ENCODE results near the gene OGFOD2. TPM values are rescaled to one million over a fixed set of nuclear protein-coding genes. Genes with fewer than 3 reads are reported as not detected.

OGFOD2 gene
- total RNA-seq, 1 donor from 2014 or later: 8.8 TPM

DNA sequence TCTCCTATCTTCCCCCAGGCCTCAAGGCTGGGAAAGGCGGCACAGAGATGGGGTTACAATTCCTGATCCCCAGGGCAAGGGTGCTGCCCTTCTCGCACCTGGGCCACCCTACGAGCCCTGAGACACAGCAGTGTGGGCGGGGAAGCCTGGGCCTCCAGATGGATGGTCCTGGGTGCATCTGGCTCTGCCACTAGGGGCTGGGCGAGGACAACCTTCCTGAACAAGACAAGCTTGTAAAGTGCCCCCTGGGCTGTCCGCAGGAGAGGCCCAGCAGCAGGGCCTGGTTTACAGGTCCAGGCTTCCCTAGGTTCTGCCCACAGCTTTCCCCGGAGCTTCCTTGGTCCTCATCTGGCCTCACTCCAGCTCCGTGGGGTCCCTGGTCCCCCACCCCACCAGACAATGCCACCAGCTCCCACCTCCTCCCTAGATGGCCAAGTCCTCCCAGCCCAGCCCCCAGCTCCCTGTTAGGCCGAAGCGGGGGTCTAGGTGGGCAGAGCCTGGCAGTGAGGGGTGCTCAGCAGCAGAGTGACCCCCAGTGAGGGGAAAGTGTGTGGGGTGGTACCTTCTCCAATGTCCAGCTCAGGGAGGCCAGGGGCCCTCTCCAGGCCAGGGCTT, 14.3 kb downstream of the OGFOD2 start:
- no peak for DNase-seq

DNA sequence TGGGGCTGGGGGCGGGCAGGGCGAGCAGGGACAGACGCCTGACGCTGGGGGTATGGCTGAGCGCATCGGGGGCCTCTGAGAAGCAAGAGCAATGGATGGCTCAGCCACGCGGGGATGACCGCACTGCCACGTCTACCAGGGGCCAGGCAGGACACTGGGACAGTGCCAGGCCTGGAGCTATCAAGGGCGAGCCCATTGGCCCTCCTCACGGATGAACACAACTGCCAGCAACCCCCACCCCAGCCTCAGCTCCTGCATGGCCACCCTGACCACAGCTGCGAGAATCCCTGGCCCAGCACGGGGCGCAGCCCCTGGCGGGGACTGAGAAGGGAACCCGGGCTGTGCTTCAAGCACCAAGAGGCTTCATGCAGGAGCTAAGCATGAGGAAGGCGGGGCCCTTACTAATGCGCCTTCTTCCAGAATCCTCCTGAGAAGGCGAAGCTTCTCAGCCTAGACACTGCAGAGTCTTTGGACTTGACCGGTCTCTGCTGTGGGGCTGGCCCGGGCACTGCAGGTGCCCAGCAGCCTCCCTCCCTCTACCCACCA, 14.9 kb downstream of the OGFOD2 start:
- no peak for DNase-seq

DNA sequence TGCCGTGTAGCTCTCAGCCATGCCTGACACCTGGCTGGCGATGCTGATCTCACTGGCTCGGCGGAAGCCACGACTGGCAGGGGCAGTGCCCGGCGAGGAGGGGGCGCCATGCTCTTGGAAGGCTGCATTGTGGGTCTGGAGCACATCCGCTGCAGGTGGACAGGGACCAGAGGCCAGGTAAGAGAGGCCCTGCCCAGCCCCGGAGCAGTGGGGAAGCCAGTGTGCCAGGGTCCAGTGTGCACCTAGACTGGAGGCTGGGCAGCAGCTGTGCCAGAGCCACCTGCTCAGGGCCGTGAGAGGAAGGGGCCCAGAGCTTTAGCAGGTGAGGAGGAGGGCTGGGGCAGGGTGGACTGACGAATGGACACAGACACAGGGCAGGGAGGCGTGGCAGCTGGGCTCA, 15.5 kb downstream of the OGFOD2 start:
- no peak for DNase-seq

DNA sequence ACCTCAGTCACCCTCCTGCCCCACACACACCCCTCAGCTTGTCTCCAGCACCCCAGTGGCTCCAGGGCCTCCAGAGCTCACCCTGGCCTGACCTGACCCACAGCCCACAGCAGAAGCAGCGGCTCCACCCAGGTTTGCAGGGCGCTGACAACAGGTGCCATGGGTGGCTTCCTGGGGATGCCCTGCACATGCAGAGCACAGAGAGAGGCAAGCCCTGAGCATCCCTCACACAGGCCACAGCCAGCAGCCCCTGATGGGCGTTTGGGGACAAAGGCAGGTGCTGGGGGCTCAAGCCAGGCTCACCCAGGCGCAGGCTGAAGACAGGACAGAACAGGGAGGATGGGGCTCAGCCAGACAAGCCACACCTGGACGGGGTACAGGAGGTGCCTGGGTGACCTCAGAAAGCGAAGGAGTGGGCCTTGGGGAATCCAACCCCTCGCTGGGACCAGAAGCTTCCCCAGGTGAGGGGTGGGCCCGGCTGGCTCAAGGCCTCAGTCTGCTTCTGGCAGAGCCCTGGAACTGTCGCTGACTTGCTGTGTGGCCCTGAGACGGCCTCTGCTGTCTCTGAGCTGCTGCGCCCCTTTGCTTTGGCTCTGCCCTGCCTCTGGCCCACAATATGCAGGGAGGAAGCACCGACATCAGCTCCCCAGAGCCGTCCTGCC, 16.0 kb downstream of the OGFOD2 start:
- no peak for DNase-seq

DNA sequence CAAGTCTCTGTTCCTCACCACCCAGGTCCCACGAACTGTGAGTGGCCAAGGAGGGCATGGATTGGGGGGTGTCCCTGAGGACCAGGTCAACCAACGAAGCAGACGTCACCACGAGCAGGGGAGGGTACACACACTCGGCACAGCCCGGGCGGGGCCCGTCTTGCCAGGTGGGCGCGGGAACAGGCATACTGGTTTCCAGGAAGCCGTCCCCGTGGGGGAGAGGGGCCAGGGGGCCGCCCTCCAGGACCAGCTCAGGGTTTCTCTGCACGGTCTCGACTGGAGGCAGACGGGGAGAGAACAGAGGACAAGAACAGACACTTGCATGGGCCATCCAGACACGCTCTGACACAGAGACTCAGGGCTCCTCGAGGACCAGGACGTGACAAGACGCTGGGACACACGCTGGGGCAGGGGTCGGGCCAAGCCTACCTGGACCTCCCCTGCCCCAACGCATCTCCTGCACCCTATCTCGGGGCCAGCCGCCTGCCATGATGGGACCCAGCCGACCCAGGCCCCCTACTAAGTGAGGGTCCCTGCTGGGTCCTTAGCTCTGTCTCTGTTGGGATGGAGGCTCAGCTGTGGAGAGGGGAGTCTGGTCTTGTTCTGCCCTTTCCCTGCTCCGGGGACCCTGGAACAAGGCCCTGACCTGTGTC, 16.7 kb downstream of the OGFOD2 start:
- DNase-seq: no peak

DNA sequence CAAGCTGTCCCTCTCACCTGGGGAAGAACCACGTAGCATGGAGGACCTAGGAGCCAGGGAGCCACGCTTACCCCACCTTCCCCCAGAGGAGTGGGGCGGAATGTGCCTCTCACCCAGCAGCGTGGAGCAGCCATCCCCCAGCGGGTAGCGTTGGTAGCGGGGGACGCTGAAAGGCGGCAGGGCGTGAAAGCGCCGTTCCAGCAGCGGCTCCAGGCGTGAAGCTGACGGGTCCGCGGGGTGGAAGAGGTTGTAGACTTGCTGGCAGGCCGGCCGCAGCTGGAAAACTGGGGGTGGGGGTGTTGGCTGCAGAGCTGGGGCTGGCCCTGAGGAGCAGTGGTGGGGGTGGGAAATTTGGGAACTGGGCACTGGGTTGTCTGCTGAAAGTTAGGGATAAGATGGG, 17.3 kb downstream of the OGFOD2 start:
- DNase-seq: no peak

DNA sequence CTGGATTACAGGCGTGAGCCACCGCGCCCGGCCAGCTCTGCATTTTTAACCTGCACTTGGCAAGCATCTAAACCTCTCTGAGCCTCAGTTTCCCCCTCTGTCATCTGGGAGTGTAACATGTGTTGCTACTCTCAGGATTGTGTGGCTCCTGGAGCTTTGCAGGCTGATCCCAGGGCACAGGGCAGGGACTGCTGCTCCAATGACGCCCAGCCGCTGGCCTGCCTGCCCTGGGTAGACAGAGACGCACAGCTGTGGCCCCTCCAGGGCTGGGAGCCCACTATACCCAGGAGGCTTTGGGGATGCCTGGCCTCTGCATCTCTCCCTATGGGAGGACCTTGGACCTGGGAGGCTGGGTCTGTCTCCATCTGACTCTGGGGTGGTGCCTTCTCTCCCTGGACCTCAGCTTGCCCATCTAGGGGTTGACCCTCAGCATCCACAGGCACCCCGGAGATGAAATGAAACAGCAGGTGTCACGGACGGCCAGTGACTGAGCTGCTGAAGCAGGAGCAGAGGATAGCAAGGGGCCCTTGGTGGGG, 19.2 kb downstream of the OGFOD2 start:
- no peak for DNase-seq

DNA sequence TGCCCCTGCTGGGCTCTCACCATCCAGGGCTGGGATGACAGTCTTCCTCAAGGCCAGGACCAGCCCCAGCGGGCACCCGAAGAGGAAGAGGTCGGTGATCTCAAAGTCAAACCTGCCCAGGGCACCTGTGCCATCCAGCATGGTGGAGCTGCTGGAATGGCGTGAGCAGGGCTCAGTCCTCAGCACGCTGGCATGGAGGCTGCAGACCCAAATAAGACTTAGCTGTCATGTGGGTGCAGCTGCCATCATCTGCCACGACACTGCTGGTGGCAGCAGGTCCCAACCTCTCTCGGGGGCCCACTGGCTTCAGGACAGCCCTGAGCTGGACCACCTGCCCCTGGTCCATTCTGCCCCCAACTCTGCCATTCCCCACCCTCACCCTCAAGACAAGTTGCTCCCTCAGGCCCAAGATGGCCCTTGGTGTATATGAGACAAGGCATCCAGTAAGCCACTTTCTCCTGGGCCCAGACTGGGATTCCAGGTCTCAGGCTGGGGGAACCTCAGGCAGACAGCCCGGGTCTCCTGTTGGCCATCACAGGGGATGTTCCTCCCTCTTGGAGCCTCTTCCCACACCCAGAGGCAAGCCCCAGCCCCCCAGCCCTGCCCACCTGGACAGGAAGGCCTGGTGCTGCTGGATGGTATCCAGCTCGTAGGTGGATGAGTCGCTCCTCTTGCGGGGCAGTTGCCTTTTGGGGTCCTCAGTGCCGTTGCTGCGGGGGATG, 19.9 kb downstream of the OGFOD2 start:
- no peak for DNase-seq

DNA sequence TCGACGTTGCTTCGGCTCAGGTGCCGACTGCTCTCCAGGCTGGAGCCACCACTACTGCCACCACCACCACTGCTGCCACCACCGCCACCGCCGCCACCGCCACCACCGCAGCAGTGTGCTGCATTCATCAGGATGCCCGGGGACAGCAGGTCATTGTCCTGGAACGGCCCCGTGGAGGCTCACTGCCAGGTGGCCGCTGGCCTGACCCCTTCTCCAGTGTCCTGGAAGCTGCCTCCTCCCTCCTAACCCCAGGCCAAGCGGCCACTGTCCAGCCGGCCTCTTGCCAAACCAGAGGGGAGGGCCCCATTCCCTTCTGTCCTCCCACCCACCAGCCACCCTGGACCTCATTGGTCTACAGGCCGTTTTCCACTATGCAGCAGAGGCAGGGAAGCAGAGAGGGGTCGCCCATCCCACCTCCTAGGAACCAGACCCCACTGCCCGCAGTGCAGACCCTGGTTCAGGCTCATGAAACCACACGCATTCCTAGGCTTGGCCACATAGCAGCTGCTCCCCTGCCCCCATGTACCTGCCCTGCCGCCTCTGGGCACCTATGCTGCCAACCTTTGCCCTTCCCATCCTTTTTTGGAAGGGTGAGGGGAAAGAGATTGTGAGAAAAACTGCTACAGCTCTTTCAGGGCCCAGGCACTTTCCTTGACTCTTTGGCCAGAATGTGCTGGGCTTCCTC, 20.6 kb downstream of the OGFOD2 start:
- no peak for DNase-seq

DNA sequence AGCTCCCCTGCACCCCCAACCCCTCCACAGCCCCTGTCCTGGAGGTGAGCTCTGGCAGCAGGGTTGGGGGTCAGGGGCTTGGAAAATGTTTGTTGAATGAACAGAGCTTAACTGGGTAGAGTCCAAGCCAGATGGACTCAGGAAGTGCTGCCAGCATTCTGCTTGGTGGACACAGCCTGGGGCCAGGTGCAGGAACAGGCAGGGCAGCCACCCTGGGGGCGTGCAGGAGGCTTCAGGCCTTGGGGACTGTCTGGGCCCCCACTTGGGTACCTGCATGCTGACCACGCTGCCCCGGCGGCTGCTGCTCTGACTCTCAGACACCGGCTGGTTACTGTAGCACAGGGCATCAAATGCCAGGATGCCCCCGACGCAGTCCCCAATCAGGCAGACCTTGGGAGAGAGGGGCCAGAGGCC, 21.2 kb downstream of the OGFOD2 start:
- no peak for DNase-seq

DNA sequence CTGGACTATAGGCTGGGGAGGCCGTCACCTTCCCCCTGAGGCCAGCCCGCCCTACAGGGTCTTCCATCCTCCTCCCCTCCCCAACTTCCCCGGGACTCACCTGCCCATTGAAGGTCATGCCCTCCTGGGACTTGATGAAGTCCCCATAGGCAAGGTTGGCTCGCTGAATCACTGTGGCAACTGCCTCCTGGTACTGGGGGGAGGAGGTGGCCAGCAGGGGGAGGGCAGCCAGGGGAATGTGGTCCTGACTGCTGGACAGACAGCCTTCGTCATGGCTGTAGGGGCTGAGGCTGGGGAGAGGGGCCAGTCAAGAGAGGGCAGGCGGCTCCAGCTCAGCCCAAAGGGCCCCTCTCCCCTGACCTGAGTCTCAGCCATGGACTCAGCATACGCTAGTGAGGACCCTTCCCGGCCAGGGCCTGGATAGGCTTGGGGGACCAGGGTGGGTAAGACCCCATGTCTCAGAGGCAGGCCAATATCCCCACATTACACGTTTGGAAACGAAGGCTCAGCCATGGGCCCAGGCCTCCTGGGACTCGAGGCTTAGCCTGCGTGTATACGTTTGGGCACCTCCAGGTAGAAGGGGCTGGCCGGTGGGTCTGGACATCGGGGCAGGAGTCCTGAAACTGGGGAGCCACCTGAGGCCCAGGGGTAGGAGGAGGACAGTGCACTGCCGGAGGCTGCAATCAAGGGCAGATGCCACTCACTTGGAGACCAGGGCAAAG, 21.7 kb downstream of the OGFOD2 start:
- DNase-seq: no peak

DNA sequence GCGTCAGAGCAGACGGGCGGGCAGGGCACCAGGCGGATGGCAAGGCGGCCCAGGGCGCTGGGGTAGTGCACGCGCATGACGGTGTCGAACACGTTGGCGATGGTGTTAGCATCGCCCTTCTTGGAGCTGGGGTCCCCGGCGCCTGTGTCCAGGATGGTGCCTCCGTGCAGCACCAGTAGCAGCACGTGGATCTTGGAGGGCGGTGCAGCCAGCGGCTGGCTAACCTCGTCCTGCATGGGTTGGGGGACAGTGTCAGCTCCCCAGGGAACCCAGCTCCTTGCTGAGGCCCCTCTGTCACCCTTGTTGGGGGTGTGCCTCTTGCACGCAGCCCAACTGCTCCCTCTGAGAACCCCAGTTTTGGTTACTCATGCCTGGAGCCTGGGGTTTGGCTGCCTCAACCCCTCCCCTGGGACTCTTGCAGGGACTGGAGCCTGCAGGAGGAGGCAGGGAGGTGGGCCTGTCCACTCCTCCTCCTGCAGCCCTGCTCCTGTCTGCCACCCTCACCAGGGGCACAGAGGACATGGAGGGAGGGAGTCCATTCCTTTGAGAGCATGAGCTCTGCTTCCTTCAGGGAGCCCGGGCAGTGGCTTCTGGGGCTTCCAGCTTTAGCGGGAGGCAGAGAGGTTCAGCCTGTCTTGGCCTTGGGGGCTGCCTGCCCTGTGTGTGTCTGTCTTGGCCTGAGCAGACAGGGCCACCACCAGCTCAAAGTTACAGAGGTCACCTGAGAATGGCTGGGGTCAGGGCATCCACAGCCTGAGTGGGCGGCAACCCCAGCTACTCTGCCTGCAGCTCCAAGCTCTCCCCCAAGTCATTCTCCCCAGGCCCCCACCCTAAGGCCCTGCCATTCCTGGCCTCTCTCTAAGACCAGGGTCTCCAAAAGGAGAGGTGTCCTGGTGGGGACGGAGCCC, 22.6 kb downstream of the OGFOD2 start:
- DNase-seq: no peak

DNA sequence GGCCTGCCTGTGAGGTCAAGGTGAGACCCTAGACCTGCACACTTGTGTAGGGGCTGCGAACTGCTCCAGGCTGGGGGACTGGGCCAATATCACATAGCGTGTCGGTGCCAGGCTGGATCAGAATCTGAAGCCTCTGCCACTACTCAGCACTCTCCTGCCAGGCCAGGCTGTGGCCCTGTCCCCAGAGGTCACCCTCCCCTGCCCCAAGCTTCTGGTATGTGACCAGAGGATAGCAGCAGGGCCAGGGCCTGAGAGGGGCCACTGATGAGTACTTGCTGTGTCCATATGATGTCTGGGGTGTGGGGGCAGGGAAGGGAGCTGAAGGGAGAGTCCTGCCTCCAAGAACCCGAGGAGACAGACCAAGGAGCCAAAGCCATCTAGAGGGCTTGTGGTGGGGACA, 23.3 kb downstream of the OGFOD2 start:
- no peak for DNase-seq

DNA sequence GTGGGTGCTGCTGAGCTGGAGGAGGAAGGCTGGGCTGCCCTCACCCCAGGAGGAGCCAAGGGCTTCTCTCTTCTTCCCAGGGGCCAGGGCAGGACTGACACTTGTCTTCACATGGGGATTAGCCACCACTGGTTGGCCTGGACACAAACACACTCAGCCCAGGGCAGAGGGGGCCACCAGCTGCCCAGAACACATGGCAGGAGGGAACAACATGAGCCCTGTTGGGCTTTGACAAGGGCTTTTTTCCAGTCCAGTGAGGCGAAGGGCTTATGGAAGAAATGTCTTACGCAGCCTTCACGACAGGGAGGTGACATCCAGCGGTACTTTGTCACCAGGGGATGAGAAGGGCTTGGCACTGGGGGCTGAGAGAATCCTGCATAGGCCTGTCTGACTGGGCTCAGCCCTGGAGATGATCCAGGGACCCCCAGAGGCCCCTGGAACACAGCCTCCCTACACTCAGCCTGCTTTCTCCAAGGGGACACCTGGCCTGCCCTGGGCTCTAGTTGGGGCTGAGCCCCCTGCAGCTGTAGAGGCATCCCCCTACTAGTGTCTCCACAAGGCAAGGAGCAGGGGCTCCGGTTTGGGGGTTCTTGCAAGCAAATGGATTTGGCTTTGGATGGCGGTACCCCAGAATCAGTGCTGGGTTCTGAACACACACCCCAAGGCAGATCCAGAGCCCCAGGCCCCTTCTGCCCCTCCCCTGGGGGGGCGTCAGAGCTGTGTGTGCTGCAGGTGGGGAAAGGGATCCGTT, 24.3 kb downstream of the OGFOD2 start:
- DNase-seq: peak; percentile 68

DNA sequence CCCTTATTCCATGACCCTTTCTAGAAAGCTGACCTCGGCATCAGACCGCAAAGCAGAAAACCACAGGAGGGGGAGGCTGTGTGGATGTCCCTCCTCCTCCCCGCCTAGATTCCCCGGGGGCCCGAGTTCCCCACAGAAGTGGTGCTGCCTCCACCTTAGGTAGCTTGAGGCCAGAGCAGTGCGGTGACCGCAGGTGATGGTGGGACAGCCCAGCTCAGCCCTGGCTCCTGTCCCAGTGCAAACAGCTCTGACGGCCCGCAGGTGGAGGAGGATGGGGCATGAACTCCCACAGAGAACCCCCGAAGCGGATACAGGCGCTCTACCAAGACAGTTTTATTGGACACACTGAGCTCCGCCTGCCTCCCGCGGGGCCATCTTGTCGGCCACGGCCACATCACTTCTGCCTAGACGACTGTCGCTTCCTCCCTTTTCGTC, 25.0 kb downstream of the OGFOD2 start:
- no peak for DNase-seq

DNA sequence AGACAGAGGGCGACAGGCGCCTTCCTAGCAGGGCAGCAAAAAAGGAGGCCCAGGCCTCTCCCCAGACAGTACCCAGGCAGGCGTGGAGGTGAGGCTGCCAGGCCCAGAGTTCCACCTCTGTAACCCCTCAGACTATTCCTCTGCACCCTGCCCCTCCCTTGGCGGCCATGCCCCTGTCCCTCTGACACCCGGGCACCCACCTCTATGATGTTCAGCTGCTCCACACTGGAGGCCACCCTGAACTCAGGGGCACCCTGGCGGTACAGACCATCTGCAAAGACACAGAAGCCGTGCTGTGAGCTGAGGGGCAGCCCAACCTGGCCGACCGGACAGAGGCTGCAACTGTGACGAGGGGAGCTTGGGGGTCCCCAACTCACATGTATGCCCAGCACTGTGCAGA, 25.5 kb downstream of the OGFOD2 start:
- no peak for DNase-seq

DNA sequence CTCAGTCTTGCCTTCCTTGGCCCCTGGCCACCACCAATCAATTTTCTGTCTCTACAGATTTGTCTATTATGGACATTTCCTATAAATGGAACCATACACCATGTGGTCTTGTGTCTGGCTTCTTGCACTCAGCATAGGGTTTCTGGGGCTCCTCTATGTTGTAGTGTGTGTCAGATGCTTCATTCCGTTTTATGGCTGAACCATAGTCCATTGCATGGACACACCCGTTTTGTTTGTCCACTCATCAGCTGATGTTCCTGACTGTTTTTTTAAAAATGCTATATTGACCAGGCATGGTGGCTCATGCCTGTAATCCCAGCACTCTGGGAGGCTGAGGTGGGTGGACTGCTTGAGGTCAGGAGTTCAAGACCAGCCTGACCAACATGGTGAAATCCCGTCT, 26.4 kb downstream of the OGFOD2 start:
- no peak for DNase-seq

DNA sequence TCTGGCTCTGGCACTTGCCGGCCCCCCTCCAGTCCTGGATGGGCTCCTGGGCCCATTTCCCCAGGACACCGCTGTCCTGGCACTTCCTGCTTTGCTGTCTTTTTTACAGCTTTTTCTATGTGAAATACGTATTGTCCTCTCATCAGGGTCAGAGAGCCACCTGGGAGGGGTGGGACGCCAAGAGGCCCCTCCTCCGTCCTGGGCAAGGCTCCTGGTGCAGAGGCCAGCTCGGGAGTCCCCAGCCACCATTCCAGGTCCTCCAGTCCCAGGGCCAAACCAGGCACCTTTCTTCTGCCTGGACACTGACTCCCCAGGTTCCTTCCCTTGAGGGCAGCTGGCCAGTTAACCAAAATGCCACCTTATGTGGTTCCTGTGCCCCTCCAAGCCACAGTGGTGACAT, 28.2 kb downstream of the OGFOD2 start:
- no peak for DNase-seq

DNA sequence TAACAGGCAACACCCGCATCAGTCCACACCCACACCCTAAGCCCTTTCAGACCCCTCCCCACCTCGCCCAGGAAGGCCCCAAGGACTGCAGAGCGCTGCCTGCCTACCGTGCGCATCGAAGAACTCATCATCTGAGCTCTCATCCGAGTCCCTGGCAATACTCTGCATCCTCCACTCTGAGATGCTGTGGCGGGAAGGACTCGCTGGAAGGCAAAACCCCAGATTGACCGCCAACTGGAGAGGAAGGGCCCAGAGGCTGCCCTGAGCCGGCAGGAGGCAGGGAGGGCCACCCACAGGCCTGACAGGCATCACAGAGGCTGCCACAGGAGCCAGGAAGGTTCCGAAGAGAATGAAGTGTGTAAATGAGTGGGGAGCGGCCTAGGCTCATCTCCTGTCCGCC, 29.2 kb downstream of the OGFOD2 start:
- no peak for DNase-seq

All from tongue (tissue), 2 donors.